PFSK-1 (cell line): ENCODE results near the gene ARL15.

Experiments used
- FOXP2 ChIP-seq: optimal IDR thresholded peaks from 2 replicates; pipeline ENCODE3; 2011; ENCODE audit warnings: borderline replicate concordance, control low read depth, inconsistent platforms; ENCODE audit not compliant: insufficient read depth; ENCODE audit errors: extremely low read length, extremely low read depth
- POLR2AphosphoS5 ChIP-seq: IDR thresholded peaks from 2 replicates; pipeline ENCODE4 v1.6.1; 2012; ENCODE audit warnings: low read depth, mild to moderate bottlenecking, control low read depth, low read length, moderate library complexity
- SIN3A ChIP-seq: IDR thresholded peaks from 2 replicates; pipeline ENCODE4 v1.6.1; 2012; ENCODE audit warnings: mild to moderate bottlenecking, low read length, moderate library complexity, borderline replicate concordance; ENCODE audit not compliant: insufficient read depth
- TAF1 ChIP-seq: IDR thresholded peaks from 2 replicates; pipeline ENCODE4 v1.6.1; 2012; ENCODE audit warnings: low read length, control low read depth, borderline replicate concordance; ENCODE audit not compliant: insufficient read depth
- TF ChIP-seq, protein P1 (sequence below), 2 experiments: IDR thresholded peaks; 2 replicates each; pipeline versions ENCODE4 v1.6.1 to v1.8.0; 2011 to 2012; ENCODE audit warnings: low read depth in 2 of 2, low read length in 2 of 2, control low read depth in 1 of 2, inconsistent platforms in 1 of 2, mild to moderate bottlenecking in 1 of 2, moderate library complexity in 1 of 2; ENCODE audit not compliant: insufficient read depth in 1 of 2

ARL15 gene

DNA sequence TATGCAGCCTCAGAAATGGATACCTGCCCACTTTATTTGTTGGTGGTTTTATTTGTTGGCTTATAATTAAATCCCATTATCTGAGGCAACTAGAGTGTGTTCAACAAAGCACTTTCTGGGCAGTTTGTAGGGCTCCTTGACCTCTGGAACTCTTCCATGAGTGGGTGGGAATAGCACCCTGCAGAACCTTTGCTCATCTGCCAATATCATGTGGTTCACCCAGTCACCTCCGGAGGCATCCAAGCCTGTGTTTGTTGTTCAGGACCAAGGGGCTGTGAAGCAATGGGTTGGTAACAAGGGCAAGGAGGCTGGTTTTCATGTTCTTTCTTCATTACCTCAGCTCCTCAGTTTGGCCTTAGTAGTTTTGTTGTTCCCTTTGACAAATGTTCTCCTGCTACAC is 436.0 kb downstream of the ARL15 start:
- TF ChIP-seq TAF1: no peak
- TF ChIP-seq, protein P1, sequence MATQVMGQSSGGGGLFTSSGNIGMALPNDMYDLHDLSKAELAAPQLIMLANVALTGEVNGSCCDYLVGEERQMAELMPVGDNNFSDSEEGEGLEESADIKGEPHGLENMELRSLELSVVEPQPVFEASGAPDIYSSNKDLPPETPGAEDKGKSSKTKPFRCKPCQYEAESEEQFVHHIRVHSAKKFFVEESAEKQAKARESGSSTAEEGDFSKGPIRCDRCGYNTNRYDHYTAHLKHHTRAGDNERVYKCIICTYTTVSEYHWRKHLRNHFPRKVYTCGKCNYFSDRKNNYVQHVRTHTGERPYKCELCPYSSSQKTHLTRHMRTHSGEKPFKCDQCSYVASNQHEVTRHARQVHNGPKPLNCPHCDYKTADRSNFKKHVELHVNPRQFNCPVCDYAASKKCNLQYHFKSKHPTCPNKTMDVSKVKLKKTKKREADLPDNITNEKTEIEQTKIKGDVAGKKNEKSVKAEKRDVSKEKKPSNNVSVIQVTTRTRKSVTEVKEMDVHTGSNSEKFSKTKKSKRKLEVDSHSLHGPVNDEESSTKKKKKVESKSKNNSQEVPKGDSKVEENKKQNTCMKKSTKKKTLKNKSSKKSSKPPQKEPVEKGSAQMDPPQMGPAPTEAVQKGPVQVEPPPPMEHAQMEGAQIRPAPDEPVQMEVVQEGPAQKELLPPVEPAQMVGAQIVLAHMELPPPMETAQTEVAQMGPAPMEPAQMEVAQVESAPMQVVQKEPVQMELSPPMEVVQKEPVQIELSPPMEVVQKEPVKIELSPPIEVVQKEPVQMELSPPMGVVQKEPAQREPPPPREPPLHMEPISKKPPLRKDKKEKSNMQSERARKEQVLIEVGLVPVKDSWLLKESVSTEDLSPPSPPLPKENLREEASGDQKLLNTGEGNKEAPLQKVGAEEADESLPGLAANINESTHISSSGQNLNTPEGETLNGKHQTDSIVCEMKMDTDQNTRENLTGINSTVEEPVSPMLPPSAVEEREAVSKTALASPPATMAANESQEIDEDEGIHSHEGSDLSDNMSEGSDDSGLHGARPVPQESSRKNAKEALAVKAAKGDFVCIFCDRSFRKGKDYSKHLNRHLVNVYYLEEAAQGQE (IDR thresholded peaks at IDR 0.05; ENCODE audit: insufficient read depth in 1 of 2, low read depth in 2 of 2, low read length in 2 of 2): no peak
- TF ChIP-seq POLR2AphosphoS5: no peak
- no peak for TF ChIP-seq FOXP2
- no peak for TF ChIP-seq SIN3A

DNA sequence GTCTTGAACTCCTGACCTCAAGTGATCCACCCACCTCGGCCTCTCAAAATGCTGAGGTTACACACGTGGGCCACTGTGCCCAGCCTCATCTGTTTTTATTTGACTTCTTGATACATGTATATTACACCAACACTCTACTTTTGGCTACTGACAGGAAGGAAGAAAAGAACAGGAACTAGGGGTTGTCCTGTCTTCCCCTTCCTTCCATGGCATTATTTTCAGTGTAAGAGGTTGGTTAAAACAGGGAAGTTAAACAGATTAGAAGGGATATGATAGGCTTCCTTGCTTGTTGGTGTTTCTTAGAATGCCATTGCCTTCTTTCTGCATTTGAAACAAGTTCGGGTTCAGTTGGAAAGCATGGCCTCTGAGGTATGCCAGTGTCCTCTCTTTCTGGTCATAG is 437.1 kb downstream of the ARL15 start:
- TF ChIP-seq, protein P1 (IDR thresholded peaks at IDR 0.05; ENCODE audit: insufficient read depth in 1 of 2, low read depth in 2 of 2, low read length in 2 of 2): no peak
- no peak for TF ChIP-seq TAF1
- no peak for TF ChIP-seq FOXP2
- no peak for TF ChIP-seq SIN3A
- no peak for TF ChIP-seq POLR2AphosphoS5

DNA sequence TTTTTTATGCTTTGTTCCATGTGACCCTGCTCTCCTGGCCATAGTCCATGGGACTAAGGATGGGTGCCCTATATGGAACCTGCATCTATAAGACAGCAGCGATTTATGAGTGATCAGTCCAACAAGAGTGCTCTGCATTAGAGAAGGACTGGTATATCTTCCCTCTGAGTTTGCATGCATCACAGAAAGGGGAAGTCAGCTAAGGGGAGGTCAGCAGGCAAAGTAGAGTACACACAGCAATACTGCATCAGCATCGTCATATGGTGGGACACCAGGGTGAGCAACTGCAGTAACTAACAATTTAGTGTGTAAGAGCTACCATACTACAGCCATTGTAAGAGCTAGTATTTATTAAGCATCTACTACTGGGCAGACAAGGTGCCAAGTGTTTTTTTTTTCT is 438.6 kb downstream of the ARL15 start:
- TF ChIP-seq FOXP2 (no peak), POLR2AphosphoS5 (no peak), SIN3A (no peak), TAF1 (no peak)
- TF ChIP-seq, protein P1 (IDR thresholded peaks at IDR 0.05; ENCODE audit: insufficient read depth in 1 of 2, low read depth in 2 of 2, low read length in 2 of 2): no peak

DNA sequence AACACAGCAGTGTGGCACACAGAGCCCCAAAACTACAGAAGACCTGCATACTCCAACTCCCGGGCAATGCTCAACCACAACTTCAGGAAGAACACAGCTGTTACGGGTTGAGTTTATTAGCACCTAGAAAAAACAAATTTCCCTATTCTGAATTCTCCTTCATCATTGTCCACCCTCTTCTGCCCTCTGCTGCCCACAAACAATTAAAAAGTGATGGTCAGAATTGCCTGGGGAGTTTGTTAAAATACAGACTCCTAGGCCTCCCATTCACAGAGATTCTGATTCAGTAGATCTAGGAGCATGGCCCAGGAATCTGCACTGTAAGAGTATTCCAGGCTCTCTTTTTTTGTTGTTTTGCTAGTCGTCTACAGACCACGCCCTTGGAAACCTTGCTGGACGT is 439.3 kb downstream of the ARL15 start:
- TF ChIP-seq POLR2AphosphoS5 (no peak), TAF1 (no peak), SIN3A (no peak), FOXP2 (no peak)
- TF ChIP-seq, protein P1 (IDR thresholded peaks at IDR 0.05; ENCODE audit: insufficient read depth in 1 of 2, low read depth in 2 of 2, low read length in 2 of 2): no peak

DNA sequence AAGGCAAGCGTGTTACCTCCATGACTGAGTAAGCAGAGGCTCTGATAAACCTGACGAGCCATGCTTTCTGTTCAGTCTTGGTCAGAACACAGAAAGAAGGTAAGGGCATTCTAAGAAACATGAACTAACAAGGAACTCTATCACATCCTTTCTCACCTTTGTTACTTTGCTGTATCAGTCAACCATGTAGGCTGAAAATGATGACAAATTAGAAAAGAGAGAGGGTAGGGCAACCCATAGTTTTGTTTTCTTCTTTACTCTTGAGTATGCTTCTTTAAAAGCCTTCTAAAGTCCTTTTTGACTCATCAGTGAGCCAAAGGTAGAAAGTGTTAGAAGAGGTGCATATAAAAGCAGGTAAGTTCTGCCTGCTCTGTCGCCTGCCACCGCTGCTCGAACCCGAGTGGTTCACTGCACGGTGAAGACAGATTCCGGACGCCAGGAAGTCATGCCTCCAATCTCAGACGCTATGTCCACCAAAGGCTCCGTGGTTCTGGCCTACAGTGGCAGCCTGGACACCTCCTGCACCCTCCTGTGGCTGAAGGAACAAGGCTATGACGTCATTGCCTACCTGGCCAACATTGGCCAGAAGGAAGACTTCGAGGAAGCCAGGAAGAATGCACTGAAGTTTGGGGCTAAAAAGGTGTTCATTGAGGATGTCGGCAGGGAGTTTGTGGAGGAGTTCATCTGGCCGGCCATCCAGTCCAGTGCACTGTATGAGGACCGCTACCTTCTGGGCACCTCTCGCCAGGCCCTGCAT is 451.5 kb downstream of the ARL15 start:
- TF ChIP-seq TAF1 (no peak), SIN3A (no peak), POLR2AphosphoS5 (no peak), FOXP2 (no peak)
- TF ChIP-seq, protein P1 (IDR thresholded peaks at IDR 0.05; ENCODE audit: insufficient read depth in 1 of 2, low read depth in 2 of 2, low read length in 2 of 2): no peak
